ENCODE results near the gene IFI27.

Gene IFI27

DNA sequence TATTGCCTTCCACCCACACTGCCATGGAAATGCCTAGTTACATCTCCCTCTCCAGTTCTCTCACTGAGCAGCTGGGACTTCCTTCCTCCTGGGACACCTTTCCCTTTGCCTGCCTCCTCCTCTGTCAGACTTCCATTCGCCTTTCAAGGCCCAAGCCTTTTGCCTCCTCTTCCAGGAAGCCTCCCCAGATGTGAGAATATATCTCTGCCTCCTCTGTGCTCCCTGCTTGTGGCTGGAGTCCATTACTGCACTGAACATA, 15.8 kb downstream of the IFI27 start:
- no peak for DNase-seq (ENCODE audit: low read depth)
- TF ChIP-seq, protein P1, sequence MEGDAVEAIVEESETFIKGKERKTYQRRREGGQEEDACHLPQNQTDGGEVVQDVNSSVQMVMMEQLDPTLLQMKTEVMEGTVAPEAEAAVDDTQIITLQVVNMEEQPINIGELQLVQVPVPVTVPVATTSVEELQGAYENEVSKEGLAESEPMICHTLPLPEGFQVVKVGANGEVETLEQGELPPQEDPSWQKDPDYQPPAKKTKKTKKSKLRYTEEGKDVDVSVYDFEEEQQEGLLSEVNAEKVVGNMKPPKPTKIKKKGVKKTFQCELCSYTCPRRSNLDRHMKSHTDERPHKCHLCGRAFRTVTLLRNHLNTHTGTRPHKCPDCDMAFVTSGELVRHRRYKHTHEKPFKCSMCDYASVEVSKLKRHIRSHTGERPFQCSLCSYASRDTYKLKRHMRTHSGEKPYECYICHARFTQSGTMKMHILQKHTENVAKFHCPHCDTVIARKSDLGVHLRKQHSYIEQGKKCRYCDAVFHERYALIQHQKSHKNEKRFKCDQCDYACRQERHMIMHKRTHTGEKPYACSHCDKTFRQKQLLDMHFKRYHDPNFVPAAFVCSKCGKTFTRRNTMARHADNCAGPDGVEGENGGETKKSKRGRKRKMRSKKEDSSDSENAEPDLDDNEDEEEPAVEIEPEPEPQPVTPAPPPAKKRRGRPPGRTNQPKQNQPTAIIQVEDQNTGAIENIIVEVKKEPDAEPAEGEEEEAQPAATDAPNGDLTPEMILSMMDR (IDR thresholded peaks at IDR 0.05; ENCODE audit: low read depth, low read length, missing control alignments): no peak
- no peak overlapping the region for H3K4me3 ChIP-seq (ENCODE audit: low read depth, low read length)
- in situ Hi-C loops (cut with HindIII; ENCODE audit: low sequenced_read_pairs): no loop called here

DNA sequence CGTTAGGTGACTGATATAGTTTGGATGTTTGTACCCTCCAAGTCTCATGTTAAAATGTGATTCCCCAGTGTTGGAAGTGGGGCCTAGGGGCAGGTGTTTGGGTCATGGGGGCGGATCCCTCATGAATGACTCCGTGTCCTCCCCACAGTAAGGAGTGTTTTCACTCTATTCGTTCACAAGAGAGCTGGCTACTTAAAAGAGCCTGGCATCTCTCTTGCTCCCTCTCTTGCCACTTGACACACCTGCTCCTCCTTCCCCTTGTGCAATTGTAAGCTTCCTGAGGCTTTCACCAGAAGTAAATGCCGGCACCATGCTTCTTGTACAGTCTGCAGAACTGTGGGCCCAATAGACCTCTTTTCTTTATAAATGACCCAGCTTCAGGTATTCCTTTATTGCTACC, 16.3 kb downstream of the IFI27 start:
- no peak overlapping the region for H3K4me3 ChIP-seq (ENCODE audit: low read depth, low read length)
- TF ChIP-seq, protein P1 (IDR thresholded peaks at IDR 0.05; ENCODE audit: low read depth, low read length, missing control alignments): no peak
- in situ Hi-C loops (cut with HindIII; ENCODE audit: low sequenced_read_pairs): no loop called here
- DNase-seq (ENCODE audit: low read depth): no peak

DNA sequence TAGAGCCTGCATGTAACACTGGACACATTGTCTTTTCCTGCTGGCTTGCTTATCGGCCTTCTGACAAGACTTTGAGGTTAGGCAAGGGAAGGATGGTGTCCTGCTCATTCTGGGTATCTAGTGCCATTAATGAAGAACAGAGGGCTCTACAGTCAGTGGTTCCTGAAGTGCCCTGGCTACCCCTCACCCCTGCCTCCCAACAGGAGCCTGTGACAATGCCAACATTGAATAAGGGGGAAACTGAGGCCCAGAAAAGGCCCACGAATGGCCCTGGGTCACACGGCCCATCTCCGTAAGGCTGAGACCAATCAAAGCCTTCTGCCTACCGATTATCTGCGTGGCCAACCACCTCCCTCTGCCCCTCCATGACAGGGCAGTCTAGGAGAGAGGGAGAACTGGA, 16.8 kb downstream of the IFI27 start:
- no peak overlapping the region for H3K4me3 ChIP-seq (ENCODE audit: low read depth, low read length)
- no peak for DNase-seq (ENCODE audit: low read depth)
- TF ChIP-seq, protein P1 (IDR thresholded peaks at IDR 0.05; ENCODE audit: low read depth, low read length, missing control alignments): no peak
- in situ Hi-C loops (cut with HindIII; ENCODE audit: low sequenced_read_pairs): no loop called here

DNA sequence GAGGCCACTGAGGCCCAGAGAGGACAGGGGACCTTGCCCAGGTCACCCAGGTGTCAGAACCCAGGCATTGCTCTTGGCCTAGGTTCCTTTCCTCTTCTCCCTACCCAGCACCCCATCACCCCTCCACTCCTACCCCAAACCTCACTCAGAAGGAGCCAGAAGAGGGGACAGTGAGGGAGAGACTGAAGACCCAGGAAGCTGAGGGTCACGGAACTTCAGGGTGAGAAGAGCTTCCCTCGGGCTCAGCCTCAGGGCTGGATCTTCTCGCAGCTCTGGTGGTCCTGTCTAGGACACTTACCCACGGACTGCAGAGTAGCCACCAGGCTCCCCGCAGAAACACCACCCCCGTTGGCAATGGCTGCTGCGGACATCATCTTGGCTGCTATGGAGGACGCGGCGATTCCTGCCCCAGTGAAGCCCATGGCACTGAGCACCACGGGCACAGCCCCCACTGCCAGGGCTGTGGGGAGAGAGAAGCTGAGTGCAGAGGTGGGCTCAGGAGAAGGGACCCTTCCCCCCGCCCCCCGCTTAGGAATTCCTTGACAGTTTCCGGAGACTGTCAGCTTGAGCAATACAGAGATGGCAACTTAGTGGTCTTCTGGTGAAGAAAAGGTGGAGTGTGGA, 17.8 kb downstream of the IFI27 start:
- no peak for DNase-seq (ENCODE audit: low read depth)
- TF ChIP-seq, protein P1 (IDR thresholded peaks at IDR 0.05; ENCODE audit: low read depth, low read length, missing control alignments): no peak
- in situ Hi-C loops (cut with HindIII; ENCODE audit: low sequenced_read_pairs): no loop called here
- H3K4me3 ChIP-seq (ENCODE audit: low read depth, low read length): peak overlapping the region; percentile 57

DNA sequence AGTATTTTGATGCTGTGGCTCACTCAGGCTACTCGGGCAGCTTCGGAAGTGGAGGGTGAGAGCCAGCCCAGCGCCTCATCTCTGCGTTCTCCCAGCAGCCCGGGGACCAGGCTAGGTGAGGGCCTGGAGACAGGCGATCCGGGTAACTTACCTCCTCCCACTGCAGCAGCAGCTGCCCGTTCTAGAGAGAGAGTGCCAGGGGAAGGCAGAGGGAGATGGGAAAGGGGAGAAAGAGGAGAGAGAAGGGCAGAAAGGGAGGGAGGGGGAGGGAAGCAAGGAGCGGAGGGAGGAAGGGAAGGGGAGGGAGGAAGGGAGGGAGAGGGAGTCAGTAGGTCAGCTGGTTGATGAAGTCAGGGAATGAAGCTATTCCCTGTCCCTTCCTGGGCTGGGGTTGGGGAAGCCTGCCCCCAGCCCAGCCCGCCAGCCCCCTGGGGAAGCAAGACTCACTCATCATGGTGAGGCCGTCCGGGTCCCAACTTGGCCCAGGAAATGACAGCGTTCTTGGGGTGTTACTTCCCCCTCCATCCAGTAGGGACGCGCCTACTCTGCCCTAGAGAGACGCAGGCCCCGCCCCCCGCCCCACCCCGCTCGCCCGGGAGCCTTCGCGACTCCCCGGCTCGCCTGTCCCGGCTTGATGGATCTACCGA, 18.7 kb downstream of the IFI27 start, which contains the start of gene IFI27L2:
TSS of gene IFI27L2 (minus strand) at position 494 of the 647 bp plus-strand sequence. CDS start at position 454, 40 bp downstream.
- in situ Hi-C loops (cut with HindIII; ENCODE audit: low sequenced_read_pairs): no loop called here
- TF ChIP-seq, protein P1 (IDR thresholded peaks at IDR 0.05; ENCODE audit: low read depth, low read length, missing control alignments): peak; percentile 13
- no peak for DNase-seq (ENCODE audit: low read depth)
- H3K4me3 ChIP-seq (ENCODE audit: low read depth, low read length): peak within 1 kb of the TSS; percentile 57

DNA sequence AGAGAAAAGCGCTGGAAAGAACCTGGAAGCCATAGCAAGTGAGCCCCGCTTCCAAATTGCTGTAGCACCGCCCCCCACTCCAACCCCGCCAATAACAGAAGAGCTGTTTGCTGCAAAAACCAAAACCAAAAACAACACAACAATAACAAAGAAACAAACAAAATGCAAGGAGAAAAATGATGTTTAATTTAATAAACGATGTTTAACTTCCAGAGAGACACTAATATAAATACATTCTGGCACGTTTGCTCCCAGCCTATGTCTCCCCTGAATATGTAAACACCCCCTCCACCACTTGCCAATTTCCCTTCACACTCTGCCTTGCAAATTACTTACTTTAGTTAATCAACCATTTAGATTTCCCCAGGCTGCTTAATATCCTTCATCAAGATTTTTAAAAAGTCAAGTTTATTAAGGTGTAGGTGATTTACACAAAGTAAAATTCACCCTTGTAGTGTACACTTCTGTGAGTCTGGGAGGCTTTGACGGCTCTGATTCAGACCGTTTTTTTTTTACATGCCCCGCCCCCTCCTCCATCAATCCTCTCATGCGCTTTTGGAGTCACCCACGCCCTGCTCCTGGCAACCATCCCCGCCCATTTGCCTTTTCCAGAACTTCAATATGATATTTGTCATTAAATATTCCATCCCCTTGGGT, 19.4 kb downstream of the IFI27 start:
- peak overlapping the region; percentile 57 for H3K4me3 ChIP-seq (ENCODE audit: low read depth, low read length)
- in situ Hi-C loops (cut with HindIII; ENCODE audit: low sequenced_read_pairs): no loop called here
- TF ChIP-seq, protein P1 (IDR thresholded peaks at IDR 0.05; ENCODE audit: low read depth, low read length, missing control alignments): no peak
- no peak for DNase-seq (ENCODE audit: low read depth)

Measured in astrocyte of the cerebellum (primary cell).